Testis (tissue), 2 donors: ENCODE data around the gene TIGIT.

ENCODE experiments used
- CTCF ChIP-seq, 3 experiments: fragments of 450-650 bp in 2 of 3; fragments of 200-600 bp in 1 of 3; sonication (generic) in 1 of 3; IDR thresholded peaks; one replicate each; pipeline ENCODE4 v1.5.1; 2016 to 2019; ENCODE audit warnings: antibody characterized with exemption in 3 of 3, mild to moderate bottlenecking in 2 of 3, moderate library complexity in 1 of 3
- POLR2A ChIP-seq: fragments of 450-650 bp; IDR thresholded peaks from one replicate; pipeline ENCODE4 v1.6.1; 2017; ENCODE audit warnings: antibody characterized with exemption, mild to moderate bottlenecking, moderate library complexity

- TF ChIP-seq POLR2A (no peak), CTCF (IDR thresholded peaks at IDR 0.05) (no peak)
Measured at GRCh38 chr3:114299941-114300624, 6.3 kb downstream of the TIGIT start.
